Osteoblast (primary cell): Measurements from ENCODE around the gene B3GALNT1. TPM values are rescaled to one million over a fixed set of nuclear protein-coding genes. Genes with fewer than 3 reads are reported as not detected.

ENCODE experiments used
- DNase-seq: peaks from one replicate; pipeline ENCODE4 v3.0.0; 2011; ENCODE audit warnings: low spot score, mixed read lengths; ENCODE audit not compliant: insufficient read length; ENCODE audit errors: missing footprints
- H2AFZ ChIP-seq: 2 replicates; pipeline ENCODE4 v1.6.0; 2011; ENCODE audit warnings: mild to moderate bottlenecking, low read length
- H3K27ac ChIP-seq: 2 replicates; pipeline ENCODE4 v1.5.1; 2011; ENCODE audit warnings: mild to moderate bottlenecking, low read depth, low read length, moderate library complexity
- H3K27me3 ChIP-seq: 2 replicates; pipeline ENCODE4 v1.6.0; 2012; ENCODE audit warnings: mild to moderate bottlenecking, control low read depth, inconsistent platforms, low read length, moderate library complexity; ENCODE audit not compliant: insufficient read depth
- H3K36me3 ChIP-seq: 2 replicates; pipeline ENCODE4 v1.5.1; 2011; ENCODE audit warnings: mild to moderate bottlenecking, low read length, control low read depth, moderate library complexity; ENCODE audit not compliant: insufficient read depth
- H3K4me1 ChIP-seq: 2 replicates; pipeline ENCODE4 v1.5.1; 2011; ENCODE audit warnings: mild to moderate bottlenecking, low read length, control low read depth, moderate library complexity; ENCODE audit not compliant: insufficient read depth
- H3K4me2 ChIP-seq: 2 replicates; pipeline ENCODE4 v1.6.0; 2011; ENCODE audit warnings: mild to moderate bottlenecking, low read length; ENCODE audit not compliant: insufficient read depth
- H3K4me3 ChIP-seq: fragments of 200-600 bp; sonication (generic); 3 replicates; pipeline ENCODE4 v1.5.1; 2012; ENCODE audit warnings: mild to moderate bottlenecking, low read length, inconsistent platforms; ENCODE audit not compliant: insufficient read depth
- H3K79me2 ChIP-seq: 2 replicates; pipeline ENCODE4 v1.6.0; 2012; ENCODE audit warnings: mild to moderate bottlenecking, low read length, control low read depth, inconsistent platforms; ENCODE audit not compliant: insufficient read depth
- H3K9me3 ChIP-seq: 2 replicates; pipeline ENCODE4 v1.5.1; 2011; ENCODE audit warnings: low read depth, low read length, control low read depth
- H4K20me1 ChIP-seq: 2 replicates; pipeline ENCODE4 v1.6.0; 2012; ENCODE audit warnings: mild to moderate bottlenecking, low read length, control low read depth; ENCODE audit not compliant: insufficient read depth
- total RNA-seq: library from RNA; depleted of rRNA; stranded (reverse); fragments of >200 nt; gene quantifications from 2 replicates; pipeline ENCODE4 v1.2.3, GENCODE V29; 2012
- TF ChIP-seq, protein P1 (sequence below): IDR thresholded peaks from 2 replicates; pipeline ENCODE4 v1.5.1; 2011; ENCODE audit warnings: mild to moderate bottlenecking, low read depth, low read length, moderate library complexity; ENCODE audit errors: extremely low read depth

The B3GALNT1 gene
- total RNA-seq, 1 donor, result 25.0 TPM

DNA sequence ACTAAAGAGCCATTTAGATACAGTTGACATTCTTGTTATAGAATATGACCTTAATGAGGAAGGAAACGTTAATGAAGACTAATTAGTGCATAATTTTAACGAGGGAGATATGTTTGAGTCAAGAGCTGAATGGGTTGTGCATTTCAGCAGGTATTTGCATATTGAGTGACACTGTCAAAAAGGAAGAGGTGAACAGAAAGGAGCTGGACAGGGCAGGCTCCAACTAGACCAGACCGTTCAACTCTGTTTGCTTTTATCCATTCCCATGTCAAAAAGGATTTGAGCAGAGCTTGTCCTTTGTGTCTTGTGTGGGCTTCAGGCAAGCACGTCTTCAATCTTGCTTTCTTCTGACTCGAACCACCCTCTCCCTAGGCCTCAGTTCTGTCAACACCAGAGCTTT lies 40.7 kb downstream of the B3GALNT1 start:
- Histone ChIP-seq H3K27ac (no peak overlapping the region), H3K27me3 (no peaks in the 10 kb centered on the region), H3K4me1 (peaks cover 8% of the 10 kb centered on the region), H3K36me3 (no peaks in the 10 kb centered on the region), H2AFZ (no peak overlapping the region), H3K4me2 (no peak overlapping the region), H3K79me2 (no peaks in the 10 kb centered on the region), H4K20me1 (no peaks in the 10 kb centered on the region), H3K4me3 (no peak overlapping the region), H3K9me3 (no peaks in the 10 kb centered on the region)
- TF ChIP-seq, protein P1, sequence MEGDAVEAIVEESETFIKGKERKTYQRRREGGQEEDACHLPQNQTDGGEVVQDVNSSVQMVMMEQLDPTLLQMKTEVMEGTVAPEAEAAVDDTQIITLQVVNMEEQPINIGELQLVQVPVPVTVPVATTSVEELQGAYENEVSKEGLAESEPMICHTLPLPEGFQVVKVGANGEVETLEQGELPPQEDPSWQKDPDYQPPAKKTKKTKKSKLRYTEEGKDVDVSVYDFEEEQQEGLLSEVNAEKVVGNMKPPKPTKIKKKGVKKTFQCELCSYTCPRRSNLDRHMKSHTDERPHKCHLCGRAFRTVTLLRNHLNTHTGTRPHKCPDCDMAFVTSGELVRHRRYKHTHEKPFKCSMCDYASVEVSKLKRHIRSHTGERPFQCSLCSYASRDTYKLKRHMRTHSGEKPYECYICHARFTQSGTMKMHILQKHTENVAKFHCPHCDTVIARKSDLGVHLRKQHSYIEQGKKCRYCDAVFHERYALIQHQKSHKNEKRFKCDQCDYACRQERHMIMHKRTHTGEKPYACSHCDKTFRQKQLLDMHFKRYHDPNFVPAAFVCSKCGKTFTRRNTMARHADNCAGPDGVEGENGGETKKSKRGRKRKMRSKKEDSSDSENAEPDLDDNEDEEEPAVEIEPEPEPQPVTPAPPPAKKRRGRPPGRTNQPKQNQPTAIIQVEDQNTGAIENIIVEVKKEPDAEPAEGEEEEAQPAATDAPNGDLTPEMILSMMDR, result no peak
- no peak for DNase-seq

GRCh38 chr3:161054860-161055604 lies 50.1 kb downstream of the B3GALNT1 start:
- Histone ChIP-seq H3K27me3 (no peaks in the 10 kb centered on the region), H3K4me1 (no peaks in the 10 kb centered on the region), H3K79me2 (no peaks in the 10 kb centered on the region), H3K4me2 (no peak overlapping the region), H4K20me1 (no peaks in the 10 kb centered on the region), H3K4me3 (no peak overlapping the region), H3K9me3 (no peaks in the 10 kb centered on the region), H3K36me3 (no peaks in the 10 kb centered on the region), H2AFZ (no peak overlapping the region), H3K27ac (no peak overlapping the region)
- no peak for DNase-seq
- TF ChIP-seq, protein P1, result no peak

- H3K27me3 ChIP-seq, result no peaks in the 10 kb centered on the region
- no peak overlapping the region for H3K27ac ChIP-seq
- H2AFZ ChIP-seq, result no peak overlapping the region
- H3K4me2 ChIP-seq, result no peak overlapping the region
- no peaks in the 10 kb centered on the region for H3K36me3 ChIP-seq
- H3K79me2 ChIP-seq, result no peaks in the 10 kb centered on the region
- DNase-seq, result peak; percentile 27
- TF ChIP-seq, protein P1, result no peak
- no peaks in the 10 kb centered on the region for H4K20me1 ChIP-seq
- no peaks in the 10 kb centered on the region for H3K4me1 ChIP-seq
- no peaks in the 10 kb centered on the region for H3K9me3 ChIP-seq
- H3K4me3 ChIP-seq, result no peak overlapping the region
These were observed 53.3 kb downstream of the B3GALNT1 start for GRCh38 chr3:161051856-161052255.

DNA sequence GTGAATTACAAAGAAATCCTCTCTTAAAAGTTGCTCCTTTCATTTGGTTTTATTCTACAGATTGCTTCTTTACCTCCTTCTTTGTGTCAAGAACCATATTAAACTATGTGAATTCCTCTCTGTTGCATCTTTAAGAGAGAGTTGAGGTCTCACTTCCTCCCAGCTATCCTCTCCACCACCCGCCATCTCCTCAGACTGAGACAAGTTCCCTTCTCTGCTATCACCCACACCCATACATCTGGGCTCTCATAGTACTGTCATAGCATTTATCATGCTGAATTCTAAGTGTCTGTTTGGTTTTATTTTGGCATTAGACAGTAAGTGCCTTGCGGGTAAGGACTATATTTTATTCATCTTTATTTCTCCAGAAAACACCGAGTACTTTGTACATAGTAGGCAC lies 54.2 kb downstream of the B3GALNT1 start:
- TF ChIP-seq, protein P1, result no peak
- H2AFZ ChIP-seq, result no peak overlapping the region
- no peaks in the 10 kb centered on the region for H4K20me1 ChIP-seq
- H3K79me2 ChIP-seq, result no peaks in the 10 kb centered on the region
- H3K4me2 ChIP-seq, result no peak overlapping the region
- no peaks in the 10 kb centered on the region for H3K9me3 ChIP-seq
- no peak overlapping the region for H3K27ac ChIP-seq
- H3K27me3 ChIP-seq, result no peaks in the 10 kb centered on the region
- no peak for DNase-seq
- H3K4me1 ChIP-seq, result no peaks in the 10 kb centered on the region
- no peaks in the 10 kb centered on the region for H3K36me3 ChIP-seq
- no peak overlapping the region for H3K4me3 ChIP-seq
